Nephron progenitor cell (in vitro differentiated cells): ENCODE results near the gene MYO7B.
"Not testable (repeated sequence)": the region's sequence is repeated elsewhere in the genome, so short reads cannot be mapped to it uniquely, and the experiment has no call there.

Experiments
- DNase-seq: peaks from one replicate; pipeline ENCODE4 v3.0.0; 2021
- H3K27ac Mint-ChIP-seq: 2 replicates; pipeline ENCODE4 v1.8.0; 2021; ENCODE audit warnings: mild to moderate bottlenecking, moderate library complexity, mixed read lengths
- H3K27me3 Mint-ChIP-seq: 2 replicates; pipeline ENCODE4 v1.8.0; 2021; ENCODE audit warnings: mild to moderate bottlenecking, low read depth, mixed read lengths; ENCODE audit not compliant: poor library complexity
- H3K36me3 Mint-ChIP-seq: 2 replicates; pipeline ENCODE4 v1.8.0; 2021; ENCODE audit warnings: low read depth, mixed read lengths
- H3K4me1 Mint-ChIP-seq: 2 replicates; pipeline ENCODE4 v1.8.0; 2021; ENCODE audit warnings: mixed read lengths
- H3K4me3 Mint-ChIP-seq: 2 replicates; pipeline ENCODE4 v1.8.0; 2021; ENCODE audit warnings: mild to moderate bottlenecking, moderate library complexity, mixed read lengths
- H3K9me3 Mint-ChIP-seq: 2 replicates; pipeline ENCODE4 v1.8.0; 2021; ENCODE audit warnings: mild to moderate bottlenecking, moderate library complexity, mixed read lengths
- TF ChIP-seq, protein P1 (sequence below): fragments of 200-600 bp; sonication (generic); IDR thresholded peaks from 2 replicates; pipeline ENCODE4 v1.5.0; 2021; ENCODE audit warnings: antibody characterized with exemption

Gene MYO7B

DNA sequence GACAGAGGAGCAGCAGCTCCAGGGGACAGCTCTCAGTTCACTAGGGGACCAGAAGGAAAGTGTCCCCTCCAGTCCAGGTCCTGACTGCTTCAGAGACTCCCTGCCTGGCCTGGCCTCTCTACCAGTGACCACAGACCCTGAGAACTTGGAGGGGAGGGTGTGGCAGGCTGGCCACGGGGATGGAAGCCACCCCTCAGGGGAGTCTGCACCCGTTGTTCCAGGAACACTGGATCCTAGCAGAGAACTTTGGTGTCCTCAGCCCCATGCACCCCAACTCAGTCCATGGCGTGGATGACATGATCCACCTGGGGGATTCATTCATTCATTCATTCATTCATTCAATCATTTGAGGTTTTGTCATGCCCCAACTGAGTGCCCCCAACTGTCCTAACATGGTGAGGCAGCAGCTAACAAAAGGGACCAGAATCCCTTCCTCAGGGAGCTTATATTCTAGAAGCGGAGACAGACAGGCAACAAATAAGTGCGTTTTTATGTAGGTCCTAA, 31.9 kb downstream of the MYO7B start:
- Mint-ChIP-seq H3K36me3 (no peaks in the 10 kb centered on the region), H3K4me3 (no peak overlapping the region), H3K27ac (no peak overlapping the region), H3K27me3 (peaks cover 13% of the 10 kb centered on the region), H3K4me1 (peaks cover 21% of the 10 kb centered on the region), H3K9me3 (peaks cover 4% of the 10 kb centered on the region)
- TF ChIP-seq, protein P1, sequence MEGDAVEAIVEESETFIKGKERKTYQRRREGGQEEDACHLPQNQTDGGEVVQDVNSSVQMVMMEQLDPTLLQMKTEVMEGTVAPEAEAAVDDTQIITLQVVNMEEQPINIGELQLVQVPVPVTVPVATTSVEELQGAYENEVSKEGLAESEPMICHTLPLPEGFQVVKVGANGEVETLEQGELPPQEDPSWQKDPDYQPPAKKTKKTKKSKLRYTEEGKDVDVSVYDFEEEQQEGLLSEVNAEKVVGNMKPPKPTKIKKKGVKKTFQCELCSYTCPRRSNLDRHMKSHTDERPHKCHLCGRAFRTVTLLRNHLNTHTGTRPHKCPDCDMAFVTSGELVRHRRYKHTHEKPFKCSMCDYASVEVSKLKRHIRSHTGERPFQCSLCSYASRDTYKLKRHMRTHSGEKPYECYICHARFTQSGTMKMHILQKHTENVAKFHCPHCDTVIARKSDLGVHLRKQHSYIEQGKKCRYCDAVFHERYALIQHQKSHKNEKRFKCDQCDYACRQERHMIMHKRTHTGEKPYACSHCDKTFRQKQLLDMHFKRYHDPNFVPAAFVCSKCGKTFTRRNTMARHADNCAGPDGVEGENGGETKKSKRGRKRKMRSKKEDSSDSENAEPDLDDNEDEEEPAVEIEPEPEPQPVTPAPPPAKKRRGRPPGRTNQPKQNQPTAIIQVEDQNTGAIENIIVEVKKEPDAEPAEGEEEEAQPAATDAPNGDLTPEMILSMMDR: no peak
- DNase-seq: no peak

DNA sequence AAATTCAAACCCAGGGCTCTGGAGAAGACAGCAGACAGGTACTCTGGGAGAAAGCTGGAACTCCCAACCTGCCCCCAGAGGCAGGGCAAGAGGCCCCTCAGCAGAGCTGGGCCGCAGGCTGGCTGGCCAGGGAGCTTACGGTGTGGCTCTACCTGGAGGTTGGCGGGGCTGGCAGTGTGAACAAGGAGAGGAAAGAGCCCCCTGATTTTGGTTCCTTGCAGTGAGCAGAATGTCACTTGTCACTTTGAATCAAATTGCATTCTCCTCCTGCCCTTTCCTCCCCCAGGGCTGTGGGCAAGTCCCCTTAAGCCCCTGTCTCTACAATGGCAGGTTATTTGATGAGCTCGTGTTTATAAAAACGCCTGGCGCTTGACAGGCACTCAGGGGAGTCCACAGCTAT, 32.6 kb downstream of the MYO7B start:
- H3K27ac Mint-ChIP-seq: no peak overlapping the region

DNA sequence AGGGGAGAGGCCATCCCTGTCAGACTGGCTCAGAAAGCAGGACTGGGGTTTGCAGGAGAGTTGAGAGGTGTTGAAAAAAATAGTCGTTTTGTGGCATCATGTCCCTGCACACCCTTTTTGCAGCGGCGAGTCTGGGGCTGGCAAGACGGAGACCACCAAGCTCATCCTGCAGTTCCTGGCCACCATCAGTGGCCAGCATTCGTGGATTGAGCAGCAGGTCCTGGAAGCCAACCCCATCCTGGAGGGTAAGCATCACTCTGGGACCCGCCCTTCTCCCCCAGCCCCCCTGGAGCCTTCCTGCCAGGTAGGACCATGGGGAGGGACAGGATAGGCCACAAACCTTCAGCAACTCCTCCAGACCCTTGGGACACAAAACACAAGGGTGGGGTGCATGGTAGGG, 34.2 kb downstream of the MYO7B start:
- H3K9me3 Mint-ChIP-seq: no peaks in the 10 kb centered on the region
- H3K27ac Mint-ChIP-seq: no peak overlapping the region
- no peaks in the 10 kb centered on the region for H3K36me3 Mint-ChIP-seq
- H3K27me3 Mint-ChIP-seq: peaks cover 10% of the 10 kb centered on the region
- no peak overlapping the region for H3K4me3 Mint-ChIP-seq
- TF ChIP-seq, protein P1: no peak
- H3K4me1 Mint-ChIP-seq: peaks cover 37% of the 10 kb centered on the region
- no peak for DNase-seq

More for the DNA sequence above, 32.6 kb downstream of the MYO7B start:
- Mint-ChIP-seq H3K36me3 (no peaks in the 10 kb centered on the region), H3K4me3 (no peak overlapping the region), H3K9me3 (peaks cover under 1% of the 10 kb centered on the region), H3K27me3 (peaks cover 19% of the 10 kb centered on the region), H3K4me1 (peaks cover 28% of the 10 kb centered on the region)
- TF ChIP-seq, protein P1: no peak
- no peak for DNase-seq

DNA sequence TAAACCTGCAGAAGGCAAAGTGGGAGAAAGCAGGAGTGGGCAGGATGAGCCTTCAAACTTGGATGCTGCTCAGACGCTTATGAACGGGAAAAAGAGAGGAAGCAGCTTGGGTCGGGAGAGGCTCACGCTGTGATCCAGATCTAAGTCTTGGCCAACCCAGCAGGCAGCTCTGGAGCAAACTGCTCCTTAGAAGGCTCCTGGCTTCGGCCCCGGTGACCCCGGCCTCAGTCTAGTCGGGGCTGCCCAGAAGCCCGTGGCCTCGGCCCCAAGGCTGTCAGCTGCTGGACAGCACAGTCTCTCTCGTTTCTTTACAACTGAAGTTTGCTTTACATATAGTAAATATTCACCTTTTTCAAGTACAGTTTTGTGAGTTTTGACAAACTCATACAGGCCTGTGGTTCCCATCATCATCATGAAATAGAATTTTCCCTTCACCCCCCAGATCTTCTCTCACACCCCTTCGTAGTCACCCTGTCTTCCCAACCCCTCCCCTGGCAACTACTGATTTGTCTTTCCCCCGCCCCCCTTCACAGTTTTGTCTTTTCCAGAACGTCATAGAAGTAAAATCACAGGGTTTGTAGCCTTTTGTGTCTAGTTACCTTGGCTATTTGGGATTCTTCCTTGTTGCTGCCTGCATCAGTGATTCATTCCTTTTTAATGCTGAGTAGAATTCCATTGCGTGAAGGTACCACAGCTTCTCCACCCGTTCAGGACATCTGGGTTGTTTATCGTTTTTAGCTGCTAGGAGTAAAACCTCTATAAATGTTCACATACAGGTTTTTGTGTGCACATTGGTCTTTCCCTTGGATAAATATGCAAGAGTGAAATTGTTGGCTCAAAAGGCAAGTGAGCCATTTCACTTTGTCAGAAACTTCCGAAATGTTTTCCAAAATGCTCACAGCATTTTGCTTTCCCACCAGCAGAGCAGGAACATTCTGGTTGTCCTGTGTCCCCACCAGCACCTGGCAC, 35.1 kb downstream of the MYO7B start:
- Mint-ChIP-seq H3K27me3 (peaks cover 10% of the 10 kb centered on the region), H3K4me1 (peaks cover 41% of the 10 kb centered on the region), H3K9me3 (no peaks in the 10 kb centered on the region), H3K36me3 (no peaks in the 10 kb centered on the region), H3K27ac (no peak overlapping the region), H3K4me3 (no peak overlapping the region)
- no peak for DNase-seq
- TF ChIP-seq, protein P1: no peak

DNA sequence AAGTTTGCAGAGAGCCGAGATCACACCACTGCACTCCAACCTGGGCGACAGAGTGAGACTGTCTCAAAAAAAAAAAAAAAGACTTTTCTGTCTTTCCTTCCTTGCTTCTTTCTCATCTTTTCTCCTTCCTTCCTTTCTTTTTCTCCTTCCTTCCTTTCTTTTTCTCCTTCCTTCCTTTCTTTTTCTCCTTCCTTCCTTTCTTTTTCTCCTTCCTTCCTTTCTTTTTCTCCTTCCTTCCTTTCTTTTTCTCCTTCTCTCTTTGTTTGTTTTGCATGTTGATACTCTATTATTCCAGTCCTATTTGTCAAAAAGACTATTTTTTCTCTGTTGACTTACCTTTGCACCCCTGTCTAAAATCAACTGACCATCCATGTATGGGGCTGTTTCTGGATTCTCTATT, 36.9 kb downstream of the MYO7B start:
- H3K4me3 Mint-ChIP-seq: peak overlapping the region; percentile 6
- not testable (repeated sequence) for H3K27ac Mint-ChIP-seq, DNase-seq, H3K36me3 Mint-ChIP-seq, H3K27me3 Mint-ChIP-seq, H3K9me3 Mint-ChIP-seq
- H3K4me1 Mint-ChIP-seq: peaks cover 54% of the 10 kb centered on the region

DNA sequence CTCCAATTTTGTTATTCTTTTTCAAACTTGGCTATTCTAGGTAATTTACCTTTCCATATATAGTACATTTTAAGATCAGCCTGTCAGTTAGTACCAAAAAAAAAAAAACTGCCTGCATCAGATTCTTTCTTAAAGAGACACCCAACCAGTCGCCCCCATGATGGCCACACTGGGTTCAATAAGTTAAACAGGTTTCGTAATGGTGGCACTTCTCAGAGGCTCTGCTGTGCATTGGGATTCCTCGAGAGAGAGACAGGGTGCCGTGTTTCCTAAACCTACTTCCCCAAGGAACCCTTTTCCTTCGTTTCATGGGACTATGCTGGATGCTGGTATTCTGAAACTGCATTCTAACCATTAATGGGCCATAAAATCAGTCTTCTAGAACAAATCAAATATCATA, 37.4 kb downstream of the MYO7B start:
- Mint-ChIP-seq H3K9me3 (no peaks in the 10 kb centered on the region), H3K4me1 (peaks cover 50% of the 10 kb centered on the region), H3K4me3 (no peak overlapping the region), H3K36me3 (no peaks in the 10 kb centered on the region), H3K27ac (no peak overlapping the region), H3K27me3 (peaks cover 11% of the 10 kb centered on the region)
- TF ChIP-seq, protein P1: no peak
- no peak for DNase-seq
